ENCODE results near the gene BCL7C.

GRCh38 chr16:30926937-30927788, 33.3 kb upstream of the BCL7C start:
- TF ChIP-seq POLR2A (IDR thresholded peaks at IDR 0.05; ENCODE audit: low read depth, low read length), result no peak
- TF ChIP-seq MXI1 (IDR thresholded peaks at IDR 0.05; ENCODE audit: low read depth, low read length), result no peak
- TF ChIP-seq, protein P1, sequence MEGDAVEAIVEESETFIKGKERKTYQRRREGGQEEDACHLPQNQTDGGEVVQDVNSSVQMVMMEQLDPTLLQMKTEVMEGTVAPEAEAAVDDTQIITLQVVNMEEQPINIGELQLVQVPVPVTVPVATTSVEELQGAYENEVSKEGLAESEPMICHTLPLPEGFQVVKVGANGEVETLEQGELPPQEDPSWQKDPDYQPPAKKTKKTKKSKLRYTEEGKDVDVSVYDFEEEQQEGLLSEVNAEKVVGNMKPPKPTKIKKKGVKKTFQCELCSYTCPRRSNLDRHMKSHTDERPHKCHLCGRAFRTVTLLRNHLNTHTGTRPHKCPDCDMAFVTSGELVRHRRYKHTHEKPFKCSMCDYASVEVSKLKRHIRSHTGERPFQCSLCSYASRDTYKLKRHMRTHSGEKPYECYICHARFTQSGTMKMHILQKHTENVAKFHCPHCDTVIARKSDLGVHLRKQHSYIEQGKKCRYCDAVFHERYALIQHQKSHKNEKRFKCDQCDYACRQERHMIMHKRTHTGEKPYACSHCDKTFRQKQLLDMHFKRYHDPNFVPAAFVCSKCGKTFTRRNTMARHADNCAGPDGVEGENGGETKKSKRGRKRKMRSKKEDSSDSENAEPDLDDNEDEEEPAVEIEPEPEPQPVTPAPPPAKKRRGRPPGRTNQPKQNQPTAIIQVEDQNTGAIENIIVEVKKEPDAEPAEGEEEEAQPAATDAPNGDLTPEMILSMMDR (IDR thresholded peaks at IDR 0.05 in 2 of 3, conservative IDR thresholded peaks at IDR 0.05 in 1 of 3; ENCODE audit: control insufficient read depth in 2 of 3, extremely low read depth in 1 of 3, insufficient read depth in 1 of 3, low read depth in 3 of 3, low read length in 3 of 3), result no peak

Data from GM12878 (cell line).